K562 (cell line): ENCODE measurements around the gene OR2A25.

Source experiments
- CEBPB ChIP-seq: fragments of 450-650 bp; IDR thresholded peaks from 2 replicates; pipeline ENCODE4 v1.6.1; 2016; ENCODE audit warnings: missing genetic modification characterization, missing compliant biosample characterization
- ELF1 ChIP-seq: fragments of 200-800 bp; sonication (Bioruptor generic); IDR thresholded peaks from 2 replicates; pipeline ENCODE4 v1.6.1; 2016; ENCODE audit warnings: missing genetic modification characterization, missing compliant biosample characterization
- HDGF ChIP-seq: fragments of 450-650 bp; IDR thresholded peaks from 2 replicates; pipeline ENCODE4 v1.6.1; 2016
- JUND ChIP-seq, 2 experiments: IDR thresholded peaks; 2 replicates in 1 of 2; 3 replicates in 1 of 2; pipeline ENCODE4 v1.6.1; 2011; ENCODE audit warnings: borderline replicate concordance in 2 of 2, low read depth in 2 of 2, low read length in 2 of 2, improper control_type of control experiment in 1 of 2, missing biosample characterization in 1 of 2, missing genetic modification characterization in 1 of 2, missing genetic modification reagents in 1 of 2
- POLR2G ChIP-seq: fragments of 200-400 bp; formaldehyde crosslinking; IDR thresholded peaks from 2 replicates; pipeline ENCODE4 v1.6.1; 2017; ENCODE audit warnings: low read depth, mild to moderate bottlenecking, antibody characterized with exemption, low read length, moderate library complexity
- RB1 ChIP-seq: fragments of 450-650 bp; IDR thresholded peaks from 2 replicates; pipeline ENCODE4 v1.6.1; 2017; ENCODE audit warnings: low read depth, mild to moderate bottlenecking
- TAL1 ChIP-seq: fragments of 450-650 bp; IDR thresholded peaks from 2 replicates; pipeline ENCODE4 v1.6.1; 2016; ENCODE audit warnings: mild to moderate bottlenecking
- U2AF1 ChIP-seq: fragments of 200-400 bp; formaldehyde crosslinking; optimal IDR thresholded peaks from 2 replicates; pipeline ENCODE3; 2017; ENCODE audit warnings: mild to moderate bottlenecking, low read depth, low read length, moderate library complexity
- ZNF174 ChIP-seq: fragments of 250-450 bp; sonication (Bioruptor Pico); IDR thresholded peaks from 2 replicates; pipeline ENCODE4 v1.4.0; 2020; ENCODE audit warnings: mild to moderate bottlenecking
- ZNF24 ChIP-seq: fragments of 450-650 bp; IDR thresholded peaks from 2 replicates; pipeline ENCODE4 v1.6.1; 2016
- TF ChIP-seq, protein P1 (sequence below), 3 experiments: IDR thresholded peaks in 2 of 3; conservative IDR thresholded peaks in 1 of 3; 2 replicates each; pipeline ENCODE4 v1.5.1; 2011 to 2012; ENCODE audit warnings: low read length in 3 of 3, mild to moderate bottlenecking in 3 of 3, control low read depth in 2 of 3, improper control_type of control experiment in 1 of 3, inconsistent platforms in 1 of 3, low read depth in 1 of 3, mixed read lengths in 1 of 3, moderate library complexity in 1 of 3; ENCODE audit not compliant: insufficient read depth in 2 of 3
- TF ChIP-seq, protein P2 (sequence below): fragments of 250-450 bp; sonication (Bioruptor Pico); IDR thresholded peaks from 2 replicates; pipeline ENCODE4 v1.8.0; 2021; ENCODE audit warnings: moderate library complexity, mild to moderate bottlenecking, inconsistent platforms
- TF ChIP-seq, protein P3 (sequence below), 2 experiments: fragments of 450-650 bp; formaldehyde crosslinking in 1 of 2; IDR thresholded peaks; 2 replicates each; pipeline versions ENCODE4 v1.4.0 to v1.6.1; 2014 to 2020; ENCODE audit warnings: mild to moderate bottlenecking in 2 of 2, borderline replicate concordance in 1 of 2, low read depth in 1 of 2
- TF ChIP-seq, protein P4 (sequence below): IDR thresholded peaks from 2 replicates; pipeline ENCODE4 v1.6.1; 2014; ENCODE audit warnings: antibody characterized with exemption

DNA sequence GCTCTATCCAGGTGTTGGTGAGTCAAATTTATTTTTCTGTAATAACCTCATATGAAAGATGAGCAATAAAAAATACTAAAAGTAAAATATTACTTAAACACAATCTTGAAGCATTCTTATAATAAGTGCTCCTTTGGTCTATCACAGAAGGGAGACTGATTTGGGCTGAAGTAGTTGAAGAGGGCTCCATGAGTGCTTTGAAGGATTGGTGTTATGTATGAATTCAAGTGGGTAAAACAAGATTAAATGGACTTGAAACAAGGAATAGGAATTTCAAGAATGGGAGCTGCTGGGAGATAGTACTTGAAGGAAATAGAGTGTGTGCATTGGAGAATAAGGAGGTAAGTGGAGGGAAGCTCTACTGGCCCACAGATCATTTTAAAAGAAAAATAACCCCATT, 32.4 kb downstream of the OR2A25 start:
- TF ChIP-seq, protein P1, sequence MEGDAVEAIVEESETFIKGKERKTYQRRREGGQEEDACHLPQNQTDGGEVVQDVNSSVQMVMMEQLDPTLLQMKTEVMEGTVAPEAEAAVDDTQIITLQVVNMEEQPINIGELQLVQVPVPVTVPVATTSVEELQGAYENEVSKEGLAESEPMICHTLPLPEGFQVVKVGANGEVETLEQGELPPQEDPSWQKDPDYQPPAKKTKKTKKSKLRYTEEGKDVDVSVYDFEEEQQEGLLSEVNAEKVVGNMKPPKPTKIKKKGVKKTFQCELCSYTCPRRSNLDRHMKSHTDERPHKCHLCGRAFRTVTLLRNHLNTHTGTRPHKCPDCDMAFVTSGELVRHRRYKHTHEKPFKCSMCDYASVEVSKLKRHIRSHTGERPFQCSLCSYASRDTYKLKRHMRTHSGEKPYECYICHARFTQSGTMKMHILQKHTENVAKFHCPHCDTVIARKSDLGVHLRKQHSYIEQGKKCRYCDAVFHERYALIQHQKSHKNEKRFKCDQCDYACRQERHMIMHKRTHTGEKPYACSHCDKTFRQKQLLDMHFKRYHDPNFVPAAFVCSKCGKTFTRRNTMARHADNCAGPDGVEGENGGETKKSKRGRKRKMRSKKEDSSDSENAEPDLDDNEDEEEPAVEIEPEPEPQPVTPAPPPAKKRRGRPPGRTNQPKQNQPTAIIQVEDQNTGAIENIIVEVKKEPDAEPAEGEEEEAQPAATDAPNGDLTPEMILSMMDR (IDR thresholded peaks at IDR 0.05 in 2 of 3, conservative IDR thresholded peaks at IDR 0.05 in 1 of 3; ENCODE audit: insufficient read depth in 2 of 3, low read depth in 1 of 3, low read length in 3 of 3): no peak
- TF ChIP-seq TAL1 (no peak), POLR2G (no peak), ELF1 (no peak), HDGF (no peak), ZNF174 (CRISPR knock-in tag) (no peak), RB1 (no peak), CEBPB (no peak), ZNF24 (no peak), JUND (IDR thresholded peaks at IDR 0.05; ENCODE audit: borderline replicate concordance, low read depth, low read length) (no peak), JUND (tag; IDR thresholded peaks at IDR 0.05; ENCODE audit: borderline replicate concordance, low read depth, low read length) (no peak), U2AF1 (no peak)
- TF ChIP-seq, protein P2, sequence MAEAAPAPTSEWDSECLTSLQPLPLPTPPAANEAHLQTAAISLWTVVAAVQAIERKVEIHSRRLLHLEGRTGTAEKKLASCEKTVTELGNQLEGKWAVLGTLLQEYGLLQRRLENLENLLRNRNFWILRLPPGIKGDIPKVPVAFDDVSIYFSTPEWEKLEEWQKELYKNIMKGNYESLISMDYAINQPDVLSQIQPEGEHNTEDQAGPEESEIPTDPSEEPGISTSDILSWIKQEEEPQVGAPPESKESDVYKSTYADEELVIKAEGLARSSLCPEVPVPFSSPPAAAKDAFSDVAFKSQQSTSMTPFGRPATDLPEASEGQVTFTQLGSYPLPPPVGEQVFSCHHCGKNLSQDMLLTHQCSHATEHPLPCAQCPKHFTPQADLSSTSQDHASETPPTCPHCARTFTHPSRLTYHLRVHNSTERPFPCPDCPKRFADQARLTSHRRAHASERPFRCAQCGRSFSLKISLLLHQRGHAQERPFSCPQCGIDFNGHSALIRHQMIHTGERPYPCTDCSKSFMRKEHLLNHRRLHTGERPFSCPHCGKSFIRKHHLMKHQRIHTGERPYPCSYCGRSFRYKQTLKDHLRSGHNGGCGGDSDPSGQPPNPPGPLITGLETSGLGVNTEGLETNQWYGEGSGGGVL (CRISPR knock-in tag): no peak
- TF ChIP-seq, protein P3, sequence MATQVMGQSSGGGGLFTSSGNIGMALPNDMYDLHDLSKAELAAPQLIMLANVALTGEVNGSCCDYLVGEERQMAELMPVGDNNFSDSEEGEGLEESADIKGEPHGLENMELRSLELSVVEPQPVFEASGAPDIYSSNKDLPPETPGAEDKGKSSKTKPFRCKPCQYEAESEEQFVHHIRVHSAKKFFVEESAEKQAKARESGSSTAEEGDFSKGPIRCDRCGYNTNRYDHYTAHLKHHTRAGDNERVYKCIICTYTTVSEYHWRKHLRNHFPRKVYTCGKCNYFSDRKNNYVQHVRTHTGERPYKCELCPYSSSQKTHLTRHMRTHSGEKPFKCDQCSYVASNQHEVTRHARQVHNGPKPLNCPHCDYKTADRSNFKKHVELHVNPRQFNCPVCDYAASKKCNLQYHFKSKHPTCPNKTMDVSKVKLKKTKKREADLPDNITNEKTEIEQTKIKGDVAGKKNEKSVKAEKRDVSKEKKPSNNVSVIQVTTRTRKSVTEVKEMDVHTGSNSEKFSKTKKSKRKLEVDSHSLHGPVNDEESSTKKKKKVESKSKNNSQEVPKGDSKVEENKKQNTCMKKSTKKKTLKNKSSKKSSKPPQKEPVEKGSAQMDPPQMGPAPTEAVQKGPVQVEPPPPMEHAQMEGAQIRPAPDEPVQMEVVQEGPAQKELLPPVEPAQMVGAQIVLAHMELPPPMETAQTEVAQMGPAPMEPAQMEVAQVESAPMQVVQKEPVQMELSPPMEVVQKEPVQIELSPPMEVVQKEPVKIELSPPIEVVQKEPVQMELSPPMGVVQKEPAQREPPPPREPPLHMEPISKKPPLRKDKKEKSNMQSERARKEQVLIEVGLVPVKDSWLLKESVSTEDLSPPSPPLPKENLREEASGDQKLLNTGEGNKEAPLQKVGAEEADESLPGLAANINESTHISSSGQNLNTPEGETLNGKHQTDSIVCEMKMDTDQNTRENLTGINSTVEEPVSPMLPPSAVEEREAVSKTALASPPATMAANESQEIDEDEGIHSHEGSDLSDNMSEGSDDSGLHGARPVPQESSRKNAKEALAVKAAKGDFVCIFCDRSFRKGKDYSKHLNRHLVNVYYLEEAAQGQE (IDR thresholded peaks at IDR 0.05; ENCODE audit: borderline replicate concordance): no peak
- TF ChIP-seq, protein P3 (CRISPR knock-in tag; IDR thresholded peaks at IDR 0.05; ENCODE audit: low read depth): no peak
- TF ChIP-seq, protein P4, sequence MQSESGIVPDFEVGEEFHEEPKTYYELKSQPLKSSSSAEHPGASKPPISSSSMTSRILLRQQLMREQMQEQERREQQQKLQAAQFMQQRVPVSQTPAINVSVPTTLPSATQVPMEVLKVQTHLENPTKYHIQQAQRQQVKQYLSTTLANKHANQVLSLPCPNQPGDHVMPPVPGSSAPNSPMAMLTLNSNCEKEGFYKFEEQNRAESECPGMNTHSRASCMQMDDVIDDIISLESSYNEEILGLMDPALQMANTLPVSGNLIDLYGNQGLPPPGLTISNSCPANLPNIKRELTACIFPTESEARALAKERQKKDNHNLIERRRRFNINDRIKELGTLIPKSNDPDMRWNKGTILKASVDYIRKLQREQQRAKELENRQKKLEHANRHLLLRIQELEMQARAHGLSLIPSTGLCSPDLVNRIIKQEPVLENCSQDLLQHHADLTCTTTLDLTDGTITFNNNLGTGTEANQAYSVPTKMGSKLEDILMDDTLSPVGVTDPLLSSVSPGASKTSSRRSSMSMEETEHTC: no peak
